Parathyroid adenoma (tissue), 2 donors: ENCODE data around the gene ARSG.

Experiments used
- H2AFZ ChIP-seq: fragments of 300-600 bp; sonication (generic); one replicate; pipeline ENCODE4 v1.7.0; 2017; ENCODE audit warnings: antibody characterized with exemption, mild to moderate bottlenecking
- H3K27ac ChIP-seq: fragments of 300-600 bp; sonication (generic); one replicate; pipeline ENCODE4 v1.7.0; 2017
- H3K27me3 ChIP-seq: fragments of 300-600 bp; sonication (generic); one replicate; pipeline ENCODE4 v1.7.0; 2017; ENCODE audit warnings: low read length; ENCODE audit not compliant: control insufficient read depth, insufficient read depth
- H3K36me3 ChIP-seq: fragments of 300-600 bp; sonication (generic); one replicate; pipeline ENCODE4 v1.7.0; 2017; ENCODE audit warnings: low read length; ENCODE audit not compliant: control insufficient read depth, insufficient read depth
- H3K4me1 ChIP-seq: fragments of 300-600 bp; sonication (generic); one replicate; pipeline ENCODE4 v1.7.0; 2017; ENCODE audit warnings: control low read depth
- H3K4me2 ChIP-seq: fragments of 300-600 bp; sonication (generic); one replicate; pipeline ENCODE4 v1.7.0; 2017; ENCODE audit warnings: low read length
- H3K4me3 ChIP-seq: fragments of 300-600 bp; sonication (generic); one replicate; pipeline ENCODE4 v1.7.0; 2017; ENCODE audit warnings: low read depth, low read length
- H3K79me2 ChIP-seq: fragments of 300-600 bp; sonication (generic); one replicate; pipeline ENCODE4 v1.7.0; 2017; ENCODE audit warnings: control low read depth
- H3K9ac ChIP-seq: fragments of 300-600 bp; sonication (generic); one replicate; pipeline ENCODE4 v1.7.0; 2017; ENCODE audit warnings: mild to moderate bottlenecking
- H3K9me3 ChIP-seq: fragments of 300-600 bp; sonication (generic); one replicate; pipeline ENCODE4 v1.7.0; 2017; ENCODE audit warnings: low read length; ENCODE audit not compliant: control insufficient read depth
- TF ChIP-seq, protein P1 (sequence below): fragments of 300-600 bp; sonication (generic); IDR thresholded peaks from one replicate; pipeline ENCODE4 v1.7.0; 2017; ENCODE audit warnings: antibody characterized with exemption, mild to moderate bottlenecking
- donor health status: primary hyperparathyroidism.

ARSG gene

DNA sequence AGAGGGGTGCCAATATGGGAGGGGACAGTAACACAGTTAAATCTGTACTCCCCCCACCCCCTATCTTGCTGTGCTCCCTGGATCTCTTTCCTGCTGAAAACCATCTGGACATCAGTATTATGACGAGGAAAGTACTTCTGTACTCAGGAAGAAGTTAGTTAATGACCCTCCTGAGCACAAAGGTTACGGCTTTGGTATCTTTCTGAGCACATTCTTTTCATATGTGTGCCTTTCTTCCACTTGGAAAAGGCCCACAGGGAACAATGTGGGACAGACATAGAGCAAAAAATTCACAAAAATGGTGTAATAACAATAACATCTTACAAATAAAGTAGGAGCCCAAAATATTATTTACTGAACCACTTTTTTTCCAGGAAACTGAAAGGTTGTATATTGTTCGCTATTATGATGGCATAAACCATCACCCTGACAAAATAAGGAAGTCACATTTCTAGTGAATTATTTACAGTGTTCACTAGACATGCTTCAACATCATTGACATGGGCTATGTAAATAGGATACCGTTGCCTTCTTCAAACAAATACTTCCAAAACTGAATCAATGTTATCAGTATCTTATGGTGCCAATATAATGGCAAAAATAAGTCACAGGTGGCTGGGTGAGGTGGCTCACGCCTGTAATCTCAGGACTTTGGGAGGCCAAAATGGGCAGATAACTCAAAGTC is 160.5 kb downstream of the ARSG start:
- H3K4me3 ChIP-seq: no peak overlapping the region
- H3K4me2 ChIP-seq: no peak overlapping the region
- H3K27me3 ChIP-seq: no peaks in the 10 kb centered on the region
- H3K79me2 ChIP-seq: peaks cover 24% of the 10 kb centered on the region
- no peak overlapping the region for H3K9ac ChIP-seq
- H2AFZ ChIP-seq: no peak overlapping the region
- TF ChIP-seq, protein P1, sequence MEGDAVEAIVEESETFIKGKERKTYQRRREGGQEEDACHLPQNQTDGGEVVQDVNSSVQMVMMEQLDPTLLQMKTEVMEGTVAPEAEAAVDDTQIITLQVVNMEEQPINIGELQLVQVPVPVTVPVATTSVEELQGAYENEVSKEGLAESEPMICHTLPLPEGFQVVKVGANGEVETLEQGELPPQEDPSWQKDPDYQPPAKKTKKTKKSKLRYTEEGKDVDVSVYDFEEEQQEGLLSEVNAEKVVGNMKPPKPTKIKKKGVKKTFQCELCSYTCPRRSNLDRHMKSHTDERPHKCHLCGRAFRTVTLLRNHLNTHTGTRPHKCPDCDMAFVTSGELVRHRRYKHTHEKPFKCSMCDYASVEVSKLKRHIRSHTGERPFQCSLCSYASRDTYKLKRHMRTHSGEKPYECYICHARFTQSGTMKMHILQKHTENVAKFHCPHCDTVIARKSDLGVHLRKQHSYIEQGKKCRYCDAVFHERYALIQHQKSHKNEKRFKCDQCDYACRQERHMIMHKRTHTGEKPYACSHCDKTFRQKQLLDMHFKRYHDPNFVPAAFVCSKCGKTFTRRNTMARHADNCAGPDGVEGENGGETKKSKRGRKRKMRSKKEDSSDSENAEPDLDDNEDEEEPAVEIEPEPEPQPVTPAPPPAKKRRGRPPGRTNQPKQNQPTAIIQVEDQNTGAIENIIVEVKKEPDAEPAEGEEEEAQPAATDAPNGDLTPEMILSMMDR: no peak
- H3K4me1 ChIP-seq: peaks cover 2% of the 10 kb centered on the region
- H3K9me3 ChIP-seq: no peaks in the 10 kb centered on the region
- no peaks in the 10 kb centered on the region for H3K36me3 ChIP-seq
- H3K27ac ChIP-seq: no peak overlapping the region

DNA sequence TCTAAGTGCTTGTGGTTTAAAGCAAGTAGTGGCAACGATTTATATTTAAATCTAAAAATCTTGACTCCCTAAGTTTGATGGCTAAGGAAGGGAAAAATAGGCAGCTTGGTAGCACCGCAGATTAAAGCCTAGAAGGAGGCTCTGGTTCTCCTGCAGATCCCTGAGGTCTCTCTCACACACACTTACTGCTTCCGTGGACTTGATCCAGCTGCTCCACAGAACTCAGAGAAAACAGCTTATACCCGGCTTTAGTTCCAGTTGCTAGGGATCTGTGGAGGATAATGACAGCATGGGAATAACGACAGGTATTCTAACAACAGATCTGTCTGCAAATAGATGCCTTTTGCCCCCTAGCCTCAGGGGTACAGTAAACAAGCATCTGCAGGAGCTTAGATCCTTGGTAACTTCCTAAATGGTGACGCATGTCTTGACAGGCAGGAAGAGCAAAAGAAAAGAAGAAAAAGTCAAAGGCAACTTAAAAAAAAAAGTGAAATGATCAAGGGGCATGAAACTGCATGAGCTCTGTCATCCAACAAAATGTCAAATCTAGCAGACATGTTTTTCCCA is 161.5 kb downstream of the ARSG start:
- Histone ChIP-seq H3K9me3 (no peaks in the 10 kb centered on the region), H3K4me3 (no peak overlapping the region), H2AFZ (no peak overlapping the region), H3K27me3 (no peaks in the 10 kb centered on the region), H3K9ac (no peak overlapping the region), H3K27ac (no peak overlapping the region), H3K4me1 (no peaks in the 10 kb centered on the region), H3K4me2 (no peak overlapping the region), H3K36me3 (no peaks in the 10 kb centered on the region), H3K79me2 (peaks cover 24% of the 10 kb centered on the region)
- TF ChIP-seq, protein P1: no peak

DNA sequence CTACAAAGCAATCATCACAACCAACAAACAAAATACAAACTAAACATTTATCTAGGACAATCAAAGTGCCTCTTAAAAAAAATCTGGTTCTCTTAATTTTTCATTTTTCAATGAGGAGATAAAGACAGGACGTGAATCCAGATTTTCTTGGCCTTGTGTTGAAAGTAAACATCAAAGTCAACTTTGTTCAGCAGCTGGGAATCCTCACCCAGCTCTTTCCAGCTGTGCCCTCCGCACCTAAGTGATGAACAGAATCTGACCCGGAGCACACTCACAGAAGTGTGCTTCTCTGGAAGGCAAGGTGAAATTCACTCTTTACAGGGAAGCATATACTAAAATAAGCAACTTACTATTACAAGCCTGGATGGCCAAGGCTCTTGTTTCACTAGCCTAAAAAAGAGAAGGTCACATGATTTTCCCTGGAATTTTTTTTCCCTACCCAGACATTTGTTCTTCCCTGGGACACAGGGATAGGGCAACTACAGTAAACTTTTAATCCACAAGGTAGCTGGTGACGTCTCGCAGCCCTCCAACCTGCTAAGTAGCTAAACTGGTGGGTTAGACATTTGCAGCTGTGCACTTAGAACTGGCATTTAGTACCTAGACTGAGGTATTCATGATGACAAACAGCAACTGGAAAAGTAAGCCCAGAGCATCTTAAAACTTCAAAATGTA is 162.8 kb downstream of the ARSG start:
- Histone ChIP-seq H3K27ac (no peak overlapping the region), H3K79me2 (peaks cover 24% of the 10 kb centered on the region), H3K36me3 (no peaks in the 10 kb centered on the region), H3K9ac (no peak overlapping the region), H3K4me3 (no peak overlapping the region), H3K9me3 (no peaks in the 10 kb centered on the region), H2AFZ (no peak overlapping the region), H3K27me3 (no peaks in the 10 kb centered on the region), H3K4me2 (no peak overlapping the region), H3K4me1 (no peaks in the 10 kb centered on the region)
- TF ChIP-seq, protein P1: no peak

DNA sequence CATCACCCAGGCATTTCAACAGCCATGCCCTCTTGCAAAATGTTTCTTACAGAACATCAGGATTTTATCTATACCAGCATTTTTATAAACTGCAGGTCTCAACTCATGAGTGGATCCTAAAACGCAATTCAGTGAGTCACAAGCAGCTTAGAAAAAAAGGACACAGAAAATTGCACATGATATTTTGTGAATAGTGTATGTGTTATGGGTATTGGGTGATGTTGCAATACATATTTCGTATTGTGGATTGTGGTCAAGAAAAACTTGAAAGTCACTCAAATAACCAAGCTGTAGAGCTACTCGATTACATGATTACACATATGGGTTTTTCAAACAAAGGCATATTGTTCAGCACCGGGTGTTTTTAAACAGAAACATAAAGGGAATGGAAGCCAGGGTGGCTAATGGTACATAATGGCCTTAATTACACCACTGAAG is 164.6 kb downstream of the ARSG start:
- Histone ChIP-seq H3K36me3 (no peaks in the 10 kb centered on the region), H3K79me2 (peaks cover 16% of the 10 kb centered on the region), H3K4me2 (no peak overlapping the region), H3K27ac (peak overlapping the region; percentile 82), H3K9me3 (no peaks in the 10 kb centered on the region), H3K27me3 (no peaks in the 10 kb centered on the region), H2AFZ (no peak overlapping the region), H3K4me1 (no peaks in the 10 kb centered on the region), H3K9ac (no peak overlapping the region), H3K4me3 (peak overlapping the region; percentile 69)
- TF ChIP-seq, protein P1: no peak
